GOT3 (cell line): Measurements from ENCODE around the gene PGAP1.

Source experiments
- DNase-seq: peaks from one replicate; lab custom pipeline; 2025; ENCODE audit warnings: mixed read lengths; lab: John Stamatoyannopoulos, UW

Gene PGAP1

DNA sequence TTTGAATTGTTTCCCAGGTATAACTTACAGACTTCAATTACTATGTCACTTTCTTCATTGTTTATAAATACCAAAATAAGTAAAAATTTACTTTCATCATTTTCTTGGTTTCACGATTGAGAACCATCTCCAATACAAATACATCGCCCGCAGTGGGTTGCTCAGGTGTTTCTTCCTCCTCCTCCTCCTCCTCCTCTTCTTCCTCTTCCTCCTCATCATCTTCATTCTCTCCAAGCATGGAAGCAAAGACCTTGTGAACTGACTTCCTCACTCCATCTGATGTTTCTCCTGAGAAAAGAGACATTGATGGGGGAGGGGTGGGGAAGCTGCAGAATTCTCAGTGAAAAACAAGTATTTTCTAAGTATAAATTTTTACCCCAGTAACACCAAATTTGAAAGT is 133.6 kb downstream of the PGAP1 start:
- no peak for DNase-seq

DNA sequence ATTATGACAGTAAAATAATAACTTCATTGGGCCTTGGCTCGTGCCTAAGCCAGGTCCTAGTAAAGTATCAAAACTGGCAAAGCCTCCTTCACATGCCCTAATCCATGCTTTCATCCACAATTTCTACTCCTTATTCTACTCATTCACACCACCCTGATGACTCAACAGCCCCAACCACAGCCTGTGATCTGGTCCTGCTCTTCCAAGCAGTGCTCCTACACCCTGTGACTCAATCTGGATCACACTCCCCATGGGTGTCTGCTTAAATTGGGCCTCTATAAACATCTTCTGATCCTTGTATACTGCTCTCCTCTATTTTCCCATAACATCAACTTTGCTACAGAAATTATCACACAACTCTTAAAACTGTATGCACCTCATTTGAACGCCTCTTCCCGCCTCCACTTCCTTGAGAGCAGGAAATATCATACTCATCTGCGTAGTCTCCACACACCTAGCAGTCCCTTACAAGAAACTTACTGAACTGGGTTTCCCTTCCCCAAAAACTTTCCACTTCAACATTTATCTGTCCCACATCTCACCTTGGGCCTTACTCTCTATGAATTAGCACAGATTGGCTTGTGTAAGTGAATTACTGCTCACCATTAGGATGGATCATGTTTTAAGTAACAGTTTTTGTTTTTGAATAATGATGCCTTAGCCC is 142.9 kb downstream of the PGAP1 start:
- DNase-seq = no peak
